Activated T-helper 2 cell treated with anti-CD3 and anti-CD28 coated beads, Interferon-gamma antibody, Interleukin-2, Interleukin-4, amounts not matched to agents 10 μg/mL and 5 μg/mL and 100 μg/mL, durations not matched to agents 14 hours and 24 hours and 36 hours (primary cell): Measurements from ENCODE around the gene ARFGEF3. TPM values are rescaled to one million over a fixed set of nuclear protein-coding genes. Genes with fewer than 3 reads are reported as not detected.
"Not testable (repeated sequence)": the region's sequence is repeated elsewhere in the genome, so short reads cannot be mapped to it uniquely, and the experiment has no call there.

ENCODE experiments used
- DNase-seq: peaks from one replicate; pipeline ENCODE4 v3.0.0; 2021; ENCODE audit warnings: low spot score
- H3K27ac Mint-ChIP-seq: one replicate; pipeline ENCODE4 v1.8.0; 2021; ENCODE audit warnings: mixed read lengths
- H3K27me3 Mint-ChIP-seq: one replicate; pipeline ENCODE4 v1.8.0; 2021; ENCODE audit warnings: low read depth, mixed read lengths
- H3K36me3 Mint-ChIP-seq: one replicate; pipeline ENCODE4 v1.8.0; 2021; ENCODE audit warnings: low read depth, mixed read lengths
- H3K4me1 Mint-ChIP-seq: one replicate; pipeline ENCODE4 v1.8.0; 2021; ENCODE audit warnings: low read depth, mixed read lengths
- H3K4me3 Mint-ChIP-seq: one replicate; pipeline ENCODE4 v1.8.0; 2021; ENCODE audit warnings: low read depth, mild to moderate bottlenecking, moderate library complexity, mixed read lengths
- H3K9me3 Mint-ChIP-seq: one replicate; pipeline ENCODE4 v1.8.0; 2021; ENCODE audit warnings: mixed read lengths
- intact Hi-C: fragments of 100-400 bp; cut with micrococcal nuclease; formaldehyde crosslinking; loops from one replicate; pipeline ENCODE4 v1.15.1; 2023
- total RNA-seq: library from RNA; stranded (reverse); gene quantifications from 2 replicates; pipeline ENCODE4 v1.2.3, GENCODE V29; 2022

ARFGEF3 gene
- total RNA-seq, 1 donor from 2014 or later, result 0.55 TPM

GRCh38 chr6:138206862-138207261 lies 45.1 kb downstream of the ARFGEF3 start:
- intact Hi-C loops, result no loop called here
- no peak overlapping the region for H3K4me3 Mint-ChIP-seq
- no peaks in the 10 kb centered on the region for H3K36me3 Mint-ChIP-seq
- peaks cover 5% of the 10 kb centered on the region for H3K27me3 Mint-ChIP-seq
- no peak overlapping the region for H3K27ac Mint-ChIP-seq
- no peak for DNase-seq
- no peaks in the 10 kb centered on the region for H3K4me1 Mint-ChIP-seq
- H3K9me3 Mint-ChIP-seq, result no peaks in the 10 kb centered on the region

GRCh38 chr6:138211048-138211581 lies 49.4 kb downstream of the ARFGEF3 start:
- no peak overlapping the region for H3K27ac Mint-ChIP-seq
- peaks cover 8% of the 10 kb centered on the region for H3K27me3 Mint-ChIP-seq
- no peaks in the 10 kb centered on the region for H3K36me3 Mint-ChIP-seq
- H3K4me1 Mint-ChIP-seq, result no peaks in the 10 kb centered on the region
- intact Hi-C loops, result no loop called here
- no peak overlapping the region for H3K4me3 Mint-ChIP-seq
- DNase-seq, result no peak
- H3K9me3 Mint-ChIP-seq, result no peaks in the 10 kb centered on the region

GRCh38 chr6:138211601-138212000 lies 49.9 kb downstream of the ARFGEF3 start:
- Mint-ChIP-seq H3K9me3 (no peaks in the 10 kb centered on the region), H3K27ac (no peak overlapping the region), H3K4me1 (no peaks in the 10 kb centered on the region), H3K36me3 (no peaks in the 10 kb centered on the region), H3K4me3 (no peak overlapping the region), H3K27me3 (peaks cover 10% of the 10 kb centered on the region)
- no peak for DNase-seq
- intact Hi-C loops, result no loop called here

- H3K27ac Mint-ChIP-seq, intact Hi-C loops: not testable (repeated sequence)
Observed at GRCh38 chr6:138212530-138212929, 50.8 kb downstream of the ARFGEF3 start.

GRCh38 chr6:138215093-138215782 lies 53.5 kb downstream of the ARFGEF3 start:
- no peaks in the 10 kb centered on the region for H3K9me3 Mint-ChIP-seq
- peaks cover 22% of the 10 kb centered on the region for H3K27me3 Mint-ChIP-seq
- no peak overlapping the region for H3K27ac Mint-ChIP-seq
- H3K4me1 Mint-ChIP-seq, result no peaks in the 10 kb centered on the region
- H3K4me3 Mint-ChIP-seq, result no peak overlapping the region
- no peaks in the 10 kb centered on the region for H3K36me3 Mint-ChIP-seq
- DNase-seq, result no peak
- intact Hi-C loops, result no loop called here

More at GRCh38 chr6:138212530-138212929, 50.8 kb downstream of the ARFGEF3 start:
- H3K36me3 Mint-ChIP-seq, H3K9me3 Mint-ChIP-seq, H3K4me1 Mint-ChIP-seq, H3K4me3 Mint-ChIP-seq, DNase-seq: not testable (repeated sequence)
- H3K27me3 Mint-ChIP-seq, result peaks cover 12% of the 10 kb centered on the region

- intact Hi-C loops, result no loop called here
- Mint-ChIP-seq H3K27ac (no peak within 1 kb of the TSS), H3K36me3 (no peaks in the 10 kb centered on the region), H3K9me3 (no peaks in the 10 kb centered on the region), H3K27me3 (peaks cover 31% of the 10 kb centered on the region), H3K4me3 (no peak within 1 kb of the TSS), H3K4me1 (no peaks in the 10 kb centered on the region)
- no peak for DNase-seq
Observed at GRCh38 chr6:138218449-138218848, 56.7 kb downstream of the ARFGEF3 start, which contains the start of gene PBOV1. TSS of gene PBOV1 (minus strand) at chr6:138218491. CDS start at chr6:138218395, 96 bp downstream.

- Mint-ChIP-seq H3K27me3 (peaks cover 33% of the 10 kb centered on the region), H3K9me3 (no peaks in the 10 kb centered on the region), H3K36me3 (no peaks in the 10 kb centered on the region), H3K4me1 (no peaks in the 10 kb centered on the region), H3K27ac (no peak overlapping the region), H3K4me3 (no peak overlapping the region)
- intact Hi-C loops, result no loop called here
- no peak for DNase-seq
Observed at GRCh38 chr6:138219398-138219797, 57.7 kb downstream of the ARFGEF3 start.

- Mint-ChIP-seq H3K4me3 (no peak overlapping the region), H3K9me3 (no peaks in the 10 kb centered on the region), H3K27ac (no peak overlapping the region), H3K4me1 (no peaks in the 10 kb centered on the region), H3K36me3 (no peaks in the 10 kb centered on the region), H3K27me3 (peaks cover 35% of the 10 kb centered on the region)
- intact Hi-C loops, result no loop called here
- DNase-seq, result no peak
Observed at GRCh38 chr6:138219901-138220300, 58.2 kb downstream of the ARFGEF3 start.

- no peak for DNase-seq
- intact Hi-C loops, result no loop called here
- no peaks in the 10 kb centered on the region for H3K4me1 Mint-ChIP-seq
- no peak overlapping the region for H3K4me3 Mint-ChIP-seq
- H3K27me3 Mint-ChIP-seq, result peaks cover 22% of the 10 kb centered on the region
- no peaks in the 10 kb centered on the region for H3K9me3 Mint-ChIP-seq
- H3K27ac Mint-ChIP-seq, result no peak overlapping the region
- no peaks in the 10 kb centered on the region for H3K36me3 Mint-ChIP-seq
Observed at GRCh38 chr6:138222901-138223546, 61.3 kb downstream of the ARFGEF3 start.

GRCh38 chr6:138225953-138226352 lies 64.2 kb downstream of the ARFGEF3 start:
- no peaks in the 10 kb centered on the region for H3K36me3 Mint-ChIP-seq
- no peaks in the 10 kb centered on the region for H3K4me1 Mint-ChIP-seq
- no peak overlapping the region for H3K27ac Mint-ChIP-seq
- H3K4me3 Mint-ChIP-seq, result no peak overlapping the region
- intact Hi-C loops, result no loop called here
- peaks cover 16% of the 10 kb centered on the region for H3K27me3 Mint-ChIP-seq
- DNase-seq, result no peak
- no peaks in the 10 kb centered on the region for H3K9me3 Mint-ChIP-seq

- no peaks in the 10 kb centered on the region for H3K9me3 Mint-ChIP-seq
- no peak overlapping the region for H3K4me3 Mint-ChIP-seq
- H3K4me1 Mint-ChIP-seq, result no peaks in the 10 kb centered on the region
- H3K27me3 Mint-ChIP-seq, result peaks cover 12% of the 10 kb centered on the region
- no peak for DNase-seq
- H3K27ac Mint-ChIP-seq, result no peak overlapping the region
- intact Hi-C loops, result no loop called here
- no peaks in the 10 kb centered on the region for H3K36me3 Mint-ChIP-seq
Observed at GRCh38 chr6:138226700-138227315, 65.1 kb downstream of the ARFGEF3 start.

- H3K27ac Mint-ChIP-seq, result no peak overlapping the region
- H3K36me3 Mint-ChIP-seq, result no peaks in the 10 kb centered on the region
- peaks cover 10% of the 10 kb centered on the region for H3K27me3 Mint-ChIP-seq
Observed at GRCh38 chr6:138227316-138227781, 65.6 kb downstream of the ARFGEF3 start.

GRCh38 chr6:138229072-138229471 lies 67.3 kb downstream of the ARFGEF3 start:
- intact Hi-C loops, result no loop called here
- Mint-ChIP-seq H3K9me3 (no peaks in the 10 kb centered on the region), H3K4me3 (no peak overlapping the region), H3K36me3 (no peaks in the 10 kb centered on the region), H3K4me1 (no peaks in the 10 kb centered on the region), H3K27me3 (peaks cover 15% of the 10 kb centered on the region), H3K27ac (no peak overlapping the region)
- DNase-seq, result no peak

More at GRCh38 chr6:138227316-138227781, 65.6 kb downstream of the ARFGEF3 start:
- no peak for DNase-seq
- Mint-ChIP-seq H3K4me3 (no peak overlapping the region), H3K9me3 (no peaks in the 10 kb centered on the region), H3K4me1 (no peaks in the 10 kb centered on the region)
- intact Hi-C loops, result no loop called here
